Astrocyte (in vitro differentiated cells and primary cell): ENCODE data around the gene TCF19. TPM values are rescaled to one million over a fixed set of nuclear protein-coding genes. Genes with fewer than 3 reads are reported as not detected.

Experiments
- DNase-seq: peaks from one replicate; pipeline ENCODE4 v3.0.0-alpha.2; 2010; ENCODE audit warnings: low read depth
- FAIRE-seq: peaks from 2 replicates; lab custom pipeline; 2011; peaks lifted over from hg19 to GRCh38; lab: Jason Lieb, UNC
- H2AFZ ChIP-seq: 2 replicates; pipeline ENCODE4 v1.6.0; 2012; ENCODE audit warnings: low read depth, low read length, inconsistent platforms
- H3K27ac ChIP-seq: 2 replicates; pipeline ENCODE4 v1.5.1; 2011; ENCODE audit warnings: low read depth, low read length, inconsistent platforms
- H3K27me3 ChIP-seq: 2 replicates; pipeline ENCODE4 v1.6.0; 2011; ENCODE audit warnings: low read length, inconsistent platforms; ENCODE audit not compliant: insufficient read depth
- H3K36me3 ChIP-seq: 2 replicates; pipeline ENCODE4 v1.5.1; 2011; ENCODE audit warnings: low read length, inconsistent platforms; ENCODE audit not compliant: insufficient read depth
- H3K4me1 ChIP-seq: 2 replicates; pipeline ENCODE4 v1.5.1; 2011; ENCODE audit warnings: low read length, inconsistent platforms; ENCODE audit not compliant: insufficient read depth
- H3K4me2 ChIP-seq: 2 replicates; pipeline ENCODE4 v1.6.0; 2012; ENCODE audit warnings: low read length, inconsistent platforms
- H3K4me3 ChIP-seq: 2 replicates; pipeline ENCODE4 v1.5.1; 2011; ENCODE audit warnings: low read depth, mild to moderate bottlenecking, low read length, inconsistent platforms; ENCODE audit not compliant: insufficient read depth
- H3K79me2 ChIP-seq: 2 replicates; pipeline ENCODE4 v1.6.0; 2012; ENCODE audit warnings: mild to moderate bottlenecking, low read length, inconsistent platforms; ENCODE audit not compliant: insufficient read depth
- H3K9ac ChIP-seq: 2 replicates; pipeline ENCODE4 v1.6.0; 2012; ENCODE audit warnings: mild to moderate bottlenecking, low read length, inconsistent platforms
- H3K9me3 ChIP-seq: 2 replicates; pipeline ENCODE4 v1.5.1; 2012; ENCODE audit warnings: low read depth, mild to moderate bottlenecking, low read length, inconsistent platforms; ENCODE audit not compliant: insufficient read depth
- H4K20me1 ChIP-seq: 2 replicates; pipeline ENCODE4 v1.6.0; 2012; ENCODE audit warnings: low read length, inconsistent platforms; ENCODE audit not compliant: insufficient read depth
- H3K27ac Mint-ChIP-seq: one replicate; pipeline ENCODE4 v1.8.0; 2021; ENCODE audit warnings: mild to moderate bottlenecking, mixed read lengths; ENCODE audit not compliant: unreplicated experiment
- H3K27me3 Mint-ChIP-seq: one replicate; pipeline ENCODE4 v1.8.0; 2021; ENCODE audit warnings: low read depth, mixed read lengths; ENCODE audit not compliant: unreplicated experiment
- H3K36me3 Mint-ChIP-seq: one replicate; pipeline ENCODE4 v1.8.0; 2021; ENCODE audit warnings: low read depth, mixed read lengths; ENCODE audit not compliant: unreplicated experiment
- H3K4me1 Mint-ChIP-seq: one replicate; pipeline ENCODE4 v1.8.0; 2021; ENCODE audit warnings: low read depth, mixed read lengths; ENCODE audit not compliant: unreplicated experiment
- H3K4me3 Mint-ChIP-seq: one replicate; pipeline ENCODE4 v1.8.0; 2021; ENCODE audit warnings: mild to moderate bottlenecking, moderate library complexity, mixed read lengths; ENCODE audit not compliant: unreplicated experiment
- H3K9me3 Mint-ChIP-seq: one replicate; pipeline ENCODE4 v1.8.0; 2021; ENCODE audit warnings: mild to moderate bottlenecking, mixed read lengths; ENCODE audit not compliant: unreplicated experiment
- CTCF ChIP-seq: IDR thresholded peaks from 2 replicates; pipeline ENCODE4 v1.5.1; 2011; ENCODE audit warnings: low read depth, mild to moderate bottlenecking, inconsistent platforms, low read length, moderate library complexity; ENCODE audit not compliant: insufficient read depth
- EZH2 ChIP-seq: IDR thresholded peaks from 2 replicates; pipeline ENCODE4 v1.6.1; 2012; ENCODE audit warnings: mild to moderate bottlenecking, low read length, inconsistent platforms; ENCODE audit not compliant: insufficient read depth
- total RNA-seq: library from RNA; stranded (reverse); gene quantifications from 2 replicates; pipeline ENCODE4 v1.2.1, GENCODE V29; 2021

TCF19 gene
- total RNA-seq, 1 donor from 2014 or later: 2.5 TPM

- Mint-ChIP-seq H3K4me1 (peaks cover 2% of the 10 kb centered on the region), H3K27ac (peak within 1 kb of the TSS; percentile 1), H3K9me3 (no peaks in the 10 kb centered on the region), H3K4me3 (peak within 1 kb of the TSS; percentile 91), H3K27me3 (no peaks in the 10 kb centered on the region), H3K36me3 (peaks cover 4% of the 10 kb centered on the region)
- Histone ChIP-seq H3K4me2 (peak within 1 kb of the TSS; percentile 93), H3K79me2 (peaks cover 16% of the 10 kb centered on the region), H3K36me3 (no peaks in the 10 kb centered on the region), H2AFZ (peak within 1 kb of the TSS; percentile 92), H3K9me3 (no peaks in the 10 kb centered on the region), H3K27ac (peak within 1 kb of the TSS; percentile 77), H3K27me3 (no peaks in the 10 kb centered on the region), H3K4me1 (peaks cover 13% of the 10 kb centered on the region), H3K9ac (peak within 1 kb of the TSS; percentile 92), H4K20me1 (no peaks in the 10 kb centered on the region), H3K4me3 (peak within 1 kb of the TSS; percentile 77)
- TF ChIP-seq CTCF (no peak), EZH2 (no peak)
- no peak for FAIRE-seq
- DNase-seq: no peak
These were observed 763 bp upstream of the TCF19 start, which contains the start of gene CCHCR1 for GRCh38 chr6:31157513-31158139. Gene CCHCR1 (minus strand): TSS chr6:31157802. CDS start chr6:31157600, 202 bp downstream.

GRCh38 chr6:31158863-31159855 lies 770 bp downstream of the TCF19 start:
- Histone ChIP-seq H3K4me2 (peak overlapping the region; percentile 93), H3K9me3 (no peaks in the 10 kb centered on the region), H3K27me3 (no peaks in the 10 kb centered on the region), H3K9ac (peak overlapping the region; percentile 82), H3K36me3 (no peaks in the 10 kb centered on the region), H4K20me1 (no peaks in the 10 kb centered on the region), H3K4me3 (peak overlapping the region; percentile 77), H3K79me2 (peaks cover 16% of the 10 kb centered on the region), H3K27ac (peak overlapping the region; percentile 34), H2AFZ (peak overlapping the region; percentile 92), H3K4me1 (peaks cover 13% of the 10 kb centered on the region)
- H3K4me3 Mint-ChIP-seq: peak overlapping the region; percentile 91
- no peak for FAIRE-seq
- peaks cover 6% of the 10 kb centered on the region for H3K27me3 Mint-ChIP-seq
- DNase-seq: peak; percentile 10
- H3K27ac Mint-ChIP-seq: peak overlapping the region; percentile 1
- no peak for TF ChIP-seq CTCF
- TF ChIP-seq EZH2: no peak
- H3K9me3 Mint-ChIP-seq: no peaks in the 10 kb centered on the region
- H3K4me1 Mint-ChIP-seq: peaks cover 2% of the 10 kb centered on the region
- peaks cover 7% of the 10 kb centered on the region for H3K36me3 Mint-ChIP-seq
